ENCODE measurements around the gene ABL2. TPM values are rescaled to one million over a fixed set of nuclear protein-coding genes. Genes with fewer than 3 reads are reported as not detected.
"Not testable (repeated sequence)": the region's sequence is repeated elsewhere in the genome, so short reads cannot be mapped to it uniquely, and the experiment has no call there.

Gene ABL2
- total RNA-seq, 1 experiment from 2014 or later: 14.1 TPM

DNA sequence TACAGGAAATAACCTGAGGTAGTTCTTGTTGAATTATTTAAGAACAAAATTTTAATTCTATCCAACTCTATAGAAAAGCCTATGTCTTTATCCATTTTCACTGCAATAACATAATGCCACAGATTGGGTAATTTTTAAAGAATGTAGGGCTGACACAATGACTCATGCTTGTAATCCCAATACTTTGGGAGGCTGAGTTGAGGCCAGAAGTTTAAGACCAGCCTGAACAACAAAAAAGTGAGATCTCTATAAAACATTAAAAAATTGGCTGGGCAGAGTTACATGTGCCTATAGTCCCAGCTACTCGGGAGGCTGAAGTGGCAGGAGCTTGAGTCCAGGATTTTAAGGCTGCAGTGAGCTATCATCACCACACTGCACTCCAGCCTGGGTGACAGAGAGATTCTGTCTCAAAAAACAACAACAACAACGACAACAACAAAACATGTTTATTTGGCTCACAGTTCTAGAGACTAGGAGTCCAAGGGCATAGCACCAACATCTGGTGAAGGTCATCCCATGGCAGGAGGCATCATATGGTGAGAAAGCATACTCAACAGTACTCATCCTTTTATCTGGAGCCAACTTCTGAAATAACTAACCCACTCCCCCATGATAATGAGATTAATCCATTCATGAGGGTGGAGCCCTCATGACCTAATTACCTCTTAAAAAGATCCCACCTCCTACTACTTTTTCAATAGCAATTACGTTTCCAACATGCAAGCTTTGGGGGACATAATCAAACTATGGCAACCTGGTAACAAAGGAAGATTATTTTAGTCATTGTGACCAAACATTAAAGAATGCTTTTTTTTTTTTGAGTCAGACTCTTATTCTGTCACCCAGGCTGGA, 59.6 kb downstream of the ABL2 start:
- peak; percentile 62 for DNase-seq (ENCODE audit: low read depth)

- DNase-seq (ENCODE audit: low read depth): no peak
Observed at GRCh38 chr1:179168536-179168935, 60.9 kb downstream of the ABL2 start.

DNA sequence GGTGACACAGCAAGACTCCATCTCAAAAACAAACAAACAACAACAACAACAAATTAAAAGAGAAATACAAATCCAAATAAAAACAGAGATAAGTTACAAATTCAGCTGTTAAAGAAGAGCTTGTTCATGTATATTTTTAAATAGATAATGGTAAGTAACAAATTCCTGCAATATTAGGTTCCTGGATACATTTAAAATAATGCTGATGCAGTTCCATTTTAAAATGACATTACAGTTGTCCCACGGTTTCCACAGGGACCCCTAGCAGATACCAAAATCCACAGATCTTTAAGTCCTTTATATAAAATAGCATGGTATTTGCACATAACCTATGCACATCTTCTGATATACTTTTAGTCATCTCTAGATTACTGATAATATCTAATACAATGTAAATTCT, 61.5 kb downstream of the ABL2 start:
- DNase-seq (ENCODE audit: low read depth): no peak

DNA sequence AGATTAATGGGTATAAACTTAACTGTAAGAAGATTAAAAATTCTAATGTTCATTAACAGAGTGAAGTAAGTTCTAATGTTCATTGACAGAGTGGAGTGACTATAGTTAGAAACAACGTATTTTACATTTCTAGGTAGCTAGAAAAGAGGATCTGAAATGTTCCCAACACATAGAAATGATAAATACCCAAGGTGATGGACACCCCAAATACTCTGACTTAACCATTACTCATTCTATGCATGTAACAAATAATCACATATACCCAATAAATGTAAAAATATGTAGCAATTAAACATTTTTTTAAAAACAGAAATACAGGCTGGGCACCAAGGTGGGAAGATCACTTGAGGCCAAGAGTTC, 62.1 kb downstream of the ABL2 start:
- no peak for DNase-seq (ENCODE audit: low read depth)

GRCh38 chr1:179166663-179167417, 62.6 kb downstream of the ABL2 start:
- DNase-seq (ENCODE audit: low read depth): peak; percentile 43

DNA sequence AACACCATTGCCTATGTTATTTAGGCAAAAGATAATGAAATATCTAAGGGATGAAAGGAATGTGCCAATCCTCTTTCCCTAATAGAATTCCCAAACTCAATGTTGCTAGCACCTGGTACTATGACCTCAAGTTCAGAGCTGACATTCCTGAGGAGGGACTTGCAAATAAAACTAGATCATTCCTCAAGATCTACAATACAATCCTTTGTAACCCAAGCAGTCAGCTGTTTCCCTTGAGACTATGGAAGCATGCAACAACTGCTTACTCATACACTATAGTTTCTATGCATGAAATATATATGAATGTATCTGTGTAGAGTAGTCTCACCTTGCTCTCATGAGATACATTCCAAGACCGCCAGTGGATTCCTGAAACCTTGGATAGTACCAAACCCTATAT, 65.0 kb downstream of the ABL2 start:
- DNase-seq (ENCODE audit: low read depth): peak; percentile 56

DNA sequence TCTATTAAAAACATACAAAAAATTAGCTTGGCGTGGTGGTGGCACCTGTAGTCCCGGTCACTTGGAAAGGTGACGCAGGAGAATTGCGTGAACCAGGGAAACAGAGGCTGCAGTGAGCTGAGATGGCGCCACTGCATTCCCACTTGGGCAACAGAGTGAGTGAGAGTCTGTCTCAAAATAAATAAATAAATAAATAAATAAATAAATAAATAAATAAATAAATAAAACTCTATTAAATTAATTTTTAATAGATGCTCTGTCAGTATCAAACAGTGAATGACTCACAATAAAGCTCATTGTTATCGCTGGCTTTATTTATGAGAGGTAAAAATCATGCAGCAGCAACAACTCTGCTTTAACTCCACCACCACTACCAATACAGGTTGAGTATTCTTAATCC, 72.8 kb downstream of the ABL2 start:
- no peak for DNase-seq (ENCODE audit: low read depth)

DNA sequence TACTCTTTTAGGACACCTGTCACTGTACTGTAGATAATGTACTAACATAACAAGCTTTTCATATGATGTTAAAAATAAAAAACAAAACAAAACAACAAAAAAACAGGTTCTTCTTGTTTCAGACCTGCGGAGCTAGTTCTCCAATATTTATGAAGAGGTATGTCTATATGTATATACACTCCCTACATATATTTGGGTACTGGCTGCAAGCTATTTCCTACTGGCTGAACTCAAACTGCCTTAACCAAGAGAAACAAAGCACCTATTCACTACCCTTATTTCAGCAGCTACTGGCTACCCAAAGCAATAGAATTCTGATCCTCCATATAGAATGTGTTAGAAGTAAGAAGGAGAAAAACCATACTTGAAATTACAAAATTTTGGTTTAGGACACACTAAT, 73.5 kb downstream of the ABL2 start:
- no peak for DNase-seq (ENCODE audit: low read depth)

- DNase-seq (ENCODE audit: low read depth): no peak
Observed at GRCh38 chr1:179155615-179156014, 73.9 kb downstream of the ABL2 start.

GRCh38 chr1:179154437-179154836, 75.0 kb downstream of the ABL2 start:
- no peak for DNase-seq (ENCODE audit: low read depth)

DNA sequence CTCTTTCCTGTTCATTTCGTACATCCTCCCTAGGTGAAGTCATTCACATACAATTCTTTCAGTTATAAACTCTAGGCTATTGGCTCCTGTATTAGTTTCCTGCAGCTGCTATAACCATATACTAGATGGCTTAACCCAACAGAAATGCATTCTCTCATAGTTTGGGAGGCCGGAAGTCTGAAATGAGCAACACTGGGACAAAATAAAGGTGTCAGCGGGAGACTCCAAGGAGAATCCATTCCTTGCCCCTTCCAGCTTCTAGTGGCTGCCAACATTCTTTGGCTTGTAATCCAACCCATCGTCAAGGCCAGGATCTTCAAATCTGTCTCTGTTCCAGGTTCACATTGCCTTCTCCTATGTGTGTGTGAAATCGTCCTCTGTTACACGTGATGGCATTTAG, 76.3 kb downstream of the ABL2 start:
- no peak for DNase-seq (ENCODE audit: low read depth)

DNA sequence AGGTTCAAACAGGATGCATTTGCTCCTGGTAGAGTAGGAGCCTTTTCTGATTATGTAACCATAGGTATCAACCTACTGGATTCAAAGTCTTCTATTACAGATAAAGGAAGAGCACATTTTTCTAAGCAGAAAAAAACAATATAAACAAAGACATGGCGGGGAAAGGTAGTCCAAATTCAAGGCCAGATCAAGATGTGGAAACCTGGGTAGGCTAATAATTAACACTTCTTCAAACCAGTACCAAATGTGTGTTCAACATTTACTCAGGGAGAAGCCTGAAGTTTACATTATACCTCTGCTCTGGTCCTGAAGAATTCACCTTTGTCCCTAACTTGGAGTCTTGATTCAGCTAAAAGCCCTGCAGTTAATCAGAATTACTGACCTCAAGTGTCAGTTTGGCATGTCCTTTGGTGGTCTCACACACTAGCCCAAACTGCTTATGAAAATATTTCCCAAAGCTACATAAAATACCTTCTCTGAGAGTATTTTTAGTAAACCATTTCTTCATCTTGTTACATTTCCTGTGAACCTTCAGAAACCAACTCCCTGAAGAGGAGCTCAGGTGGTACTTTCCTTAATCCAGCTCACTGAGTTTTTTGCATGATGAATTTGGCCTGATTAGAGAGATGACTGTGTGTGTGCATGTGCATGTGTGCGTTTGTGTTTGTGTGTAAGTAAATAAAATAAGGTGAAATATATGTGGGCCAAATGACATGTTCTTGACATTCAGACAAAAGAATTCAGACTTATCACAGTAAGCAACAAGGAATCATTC, 77.4 kb downstream of the ABL2 start:
- DNase-seq (ENCODE audit: low read depth): no peak

- peak; percentile 24 for DNase-seq (ENCODE audit: low read depth)
Observed at GRCh38 chr1:179146911-179147310, 82.6 kb downstream of the ABL2 start.

- DNase-seq (ENCODE audit: low read depth): no peak
Observed at GRCh38 chr1:179146476-179146875, 83.0 kb downstream of the ABL2 start.

DNA sequence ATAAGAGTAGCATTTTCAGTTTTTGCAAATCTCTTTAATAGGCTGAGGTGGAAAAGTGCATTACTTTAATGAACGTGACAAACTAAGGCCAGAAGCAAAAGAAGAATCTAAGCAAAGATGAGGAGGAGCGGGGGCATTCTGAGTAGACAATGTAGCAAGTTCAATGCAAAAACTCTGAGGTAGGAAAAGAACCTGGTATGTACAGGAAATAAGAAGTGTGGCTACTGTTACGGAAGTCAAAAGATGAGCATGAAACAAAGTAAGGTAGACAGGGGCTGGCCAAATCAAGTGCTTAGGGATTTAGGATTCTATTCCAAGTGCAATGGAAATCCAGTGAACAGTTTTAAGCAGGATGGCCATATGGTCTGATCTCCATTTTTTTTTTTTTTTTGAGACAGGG, 84.0 kb downstream of the ABL2 start:
- DNase-seq (ENCODE audit: low read depth): no peak

DNA sequence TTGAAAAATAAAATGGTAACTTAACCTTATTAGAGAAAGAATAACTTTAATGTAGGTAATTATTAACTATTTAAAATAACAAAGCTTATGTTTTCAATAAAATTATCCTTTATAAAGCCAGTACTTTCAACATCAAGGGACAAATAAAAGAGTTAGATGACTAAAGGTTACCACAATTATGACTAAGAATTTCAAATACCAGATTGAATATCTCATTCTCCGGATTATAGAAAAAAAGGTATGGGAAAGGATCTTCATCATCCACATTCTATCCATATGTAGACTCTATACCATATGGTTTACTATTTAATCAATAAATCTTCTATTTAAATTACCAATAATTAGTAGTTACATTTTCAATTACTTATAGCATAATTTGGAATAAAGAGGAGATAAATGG, 84.9 kb downstream of the ABL2 start:
- no peak for DNase-seq (ENCODE audit: low read depth)

DNA sequence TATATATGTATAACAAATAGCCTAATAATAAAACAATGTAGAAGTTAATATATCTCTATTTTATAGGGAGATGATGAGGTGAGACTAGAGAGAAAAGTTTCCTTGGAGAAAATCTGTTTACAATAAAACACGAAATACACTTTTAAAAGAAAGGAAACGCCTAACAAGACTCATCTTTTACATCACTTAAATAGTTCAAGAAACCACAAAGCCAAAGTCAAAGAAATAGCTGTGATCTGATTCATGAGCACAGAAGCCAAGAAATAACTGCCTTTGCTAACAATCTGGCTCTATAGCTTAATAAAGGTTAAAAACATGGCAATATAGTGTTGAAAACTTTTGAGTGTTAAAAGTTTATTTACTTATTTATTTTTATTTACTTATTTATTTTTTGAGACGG, 86.2 kb downstream of the ABL2 start:
- peak; percentile 92 for DNase-seq (ENCODE audit: low read depth)

GRCh38 chr1:179142889-179143299, 86.6 kb downstream of the ABL2 start:
- peak; percentile 97 for DNase-seq (ENCODE audit: low read depth)

- DNase-seq (ENCODE audit: low read depth): peak; percentile 71
Observed at GRCh38 chr1:179141592-179142251, 87.8 kb downstream of the ABL2 start.

DNA sequence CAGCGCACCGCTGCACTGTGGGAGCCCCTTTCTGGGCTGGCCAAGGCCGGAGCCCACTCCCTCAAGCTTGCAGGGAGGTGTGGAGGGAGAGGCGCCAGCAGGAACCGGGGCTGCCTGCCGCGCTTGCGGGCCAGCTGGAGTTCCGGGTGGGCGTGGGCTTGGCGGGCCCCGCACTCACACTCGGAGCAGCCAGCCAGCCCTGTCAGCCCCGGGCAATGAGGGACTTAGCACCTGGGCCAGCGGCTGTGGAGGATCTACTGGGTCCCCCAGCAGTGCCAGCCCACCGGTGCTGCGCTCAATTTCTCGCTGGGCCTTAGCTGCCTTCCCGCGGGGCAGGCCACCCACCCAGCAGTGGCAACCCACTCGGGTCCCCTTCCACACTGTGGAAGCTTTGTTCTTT, 90.7 kb downstream of the ABL2 start:
- not testable (repeated sequence) for DNase-seq (ENCODE audit: low read depth)

DNA sequence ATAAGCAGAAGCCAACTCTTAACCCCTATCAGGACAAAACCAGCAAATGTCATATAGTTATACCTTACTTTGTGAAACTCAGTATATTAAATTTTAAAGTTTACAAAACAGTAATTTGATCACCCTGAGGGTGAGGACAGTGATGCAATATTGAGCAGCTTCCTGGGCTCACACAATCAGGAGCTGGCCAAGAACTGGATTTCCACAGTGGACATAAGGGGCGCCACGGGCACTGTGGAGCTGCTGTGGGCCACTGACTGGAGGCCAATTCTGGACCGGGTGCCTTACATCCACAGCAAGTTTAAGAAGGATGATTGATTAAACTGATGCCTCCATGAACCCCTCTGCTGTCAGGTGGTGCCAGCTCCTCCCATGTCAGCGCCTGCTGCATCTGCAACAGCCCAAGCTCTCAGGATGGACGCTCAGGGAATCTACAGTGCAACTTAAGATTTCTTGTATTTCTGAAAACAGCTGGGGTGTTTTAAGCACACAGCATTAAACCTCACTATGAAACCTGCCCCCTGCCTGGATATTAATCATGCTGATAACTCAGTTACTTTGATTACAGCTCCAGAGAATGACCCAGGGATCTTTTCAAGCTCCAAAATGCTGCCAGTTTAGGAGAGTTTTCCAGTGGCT, 91.7 kb downstream of the ABL2 start:
- DNase-seq (ENCODE audit: low read depth): no peak

Measured in RPMI7951 (cell line).